HepG2 (cell line): ENCODE data around the gene HSPE1. TPM values are rescaled to one million over a fixed set of nuclear protein-coding genes. Genes with fewer than 3 reads are reported as not detected.
A peak's percentile ranks its signal among the peaks of the same experiment; 100 is the strongest.

ENCODE experiments used
- CBX1 ChIP-seq: IDR thresholded peaks from one replicate; pipeline ENCODE4 v1.6.1; 2016; ENCODE audit warnings: antibody characterized with exemption, low read depth
- CEBPZ ChIP-seq: IDR thresholded peaks from 2 replicates; pipeline ENCODE4 v1.6.1; 2012; ENCODE audit warnings: low read length, improper control_type of control experiment
- DDIT3 ChIP-seq: sonication (generic); formaldehyde crosslinking; IDR thresholded peaks from 2 replicates; pipeline ENCODE4 v1.4.0; 2020; ENCODE audit warnings: mild to moderate bottlenecking, missing genetic modification reagents
- ETS1 ChIP-seq: sonication (generic); formaldehyde crosslinking; IDR thresholded peaks from 2 replicates; pipeline ENCODE4 v1.4.0; 2020; ENCODE audit warnings: missing genetic modification reagents
- TBL1XR1 ChIP-seq: fragments of 150-350 bp; IDR thresholded peaks from 2 replicates; pipeline ENCODE4 v1.6.1; 2014; ENCODE audit warnings: borderline replicate concordance, low read length; ENCODE audit not compliant: partially characterized antibody
- ZBTB1 ChIP-seq: sonication (generic); formaldehyde crosslinking; IDR thresholded peaks from 2 replicates; pipeline ENCODE4 v1.4.0; 2020; ENCODE audit warnings: missing genetic modification reagents, borderline replicate concordance
- ZBTB2 ChIP-seq: sonication (generic); formaldehyde crosslinking; IDR thresholded peaks from 2 replicates; pipeline ENCODE4 v1.8.0; 2022; ENCODE audit warnings: low read depth, missing genetic modification reagents
- ZBTB20 ChIP-seq: sonication (generic); formaldehyde crosslinking; IDR thresholded peaks from 2 replicates; pipeline ENCODE4 v1.8.1; 2023; ENCODE audit warnings: missing genetic modification reagents, low read depth, mild to moderate bottlenecking, borderline replicate concordance
- ZNF138 ChIP-seq: sonication (generic); formaldehyde crosslinking; IDR thresholded peaks from 2 replicates; pipeline ENCODE4 v1.5.0; 2020; ENCODE audit warnings: mild to moderate bottlenecking, low read depth, missing genetic modification reagents
- ZNF142 ChIP-seq: sonication (generic); formaldehyde crosslinking; IDR thresholded peaks from 2 replicates; pipeline ENCODE4 v1.4.0; 2020; ENCODE audit warnings: missing genetic modification reagents
- ZNF17 ChIP-seq: sonication (generic); formaldehyde crosslinking; IDR thresholded peaks from 2 replicates; pipeline ENCODE4 v1.5.0; 2020; ENCODE audit warnings: mild to moderate bottlenecking, missing genetic modification reagents
- ZNF296 ChIP-seq: sonication (generic); formaldehyde crosslinking; conservative IDR thresholded peaks from 2 replicates; pipeline ENCODE4 v1.5.0; 2020; ENCODE audit warnings: mild to moderate bottlenecking, missing genetic modification reagents
- ZNF329 ChIP-seq: sonication (generic); formaldehyde crosslinking; IDR thresholded peaks from 2 replicates; pipeline ENCODE4 v1.9.0; 2021; ENCODE audit warnings: low read depth, mild to moderate bottlenecking, missing genetic modification reagents
- ZNF44 ChIP-seq: sonication (generic); formaldehyde crosslinking; IDR thresholded peaks from 2 replicates; pipeline ENCODE4 v1.5.1; 2020; ENCODE audit warnings: mild to moderate bottlenecking, missing genetic modification reagents
- ZNF547 ChIP-seq: sonication (generic); formaldehyde crosslinking; IDR thresholded peaks from 2 replicates; pipeline ENCODE4 v1.5.1; 2020; ENCODE audit warnings: mild to moderate bottlenecking, missing genetic modification reagents
- ZNF670 ChIP-seq: sonication (generic); formaldehyde crosslinking; IDR thresholded peaks from 2 replicates; pipeline ENCODE4 v1.8.0; 2022; ENCODE audit warnings: mild to moderate bottlenecking, missing genetic modification reagents, borderline replicate concordance
- polyA plus RNA-seq, 8 experiments: library from polyadenylated mRNA; depleted of rRNA in 3 of 8; stranded (reverse) in 7 of 8; unstranded in 1 of 8; fragments of >200 nt; fragmentation: Illumina TruSeq in 4 of 8; extraction: Trizol in 4 of 8; gene quantifications; 2 replicates each; pipeline versions ENCODE4 v1.2.1 to v1.2.3, GENCODE V29; 2011 to 2016; ENCODE audit warnings: low read depth in 4 of 8, missing spikeins in 1 of 8, mixed read lengths in 1 of 8; ENCODE audit not compliant: insufficient read depth in 1 of 8
- total RNA-seq, 5 experiments: library from RNA; depleted of rRNA; stranded (reverse); fragments of >200 nt; fragmentation: Illumina TruSeq; extraction: Trizol; gene quantifications; 2 replicates each; pipeline ENCODE4 v1.2.3, GENCODE V29; 2016; ENCODE audit warnings: low read depth in 1 of 5

The HSPE1 gene
- total and polyA plus RNA-seq, 2 of the 13 experiments (the other 11 are each of a cell fraction or from before 2014, with no cell fraction given) = 244 to 823 TPM

GRCh38 chr2:197453123-197453913 lies 46.9 kb upstream of the HSPE1 start, which contains the start of gene COQ10B (continued):
- TF ChIP-seq ZNF17 (CRISPR knock-in tag) = no peak
- TF ChIP-seq ZBTB1 (CRISPR knock-in tag) = peak; percentile 84; the same call in 1 of the 2 replicates
- no peak for TF ChIP-seq ZNF329 (CRISPR knock-in tag)
- no peak for TF ChIP-seq ZNF296
- TF ChIP-seq DDIT3 (CRISPR knock-in tag) = no peak
- TF ChIP-seq ZNF670 (CRISPR knock-in tag) = no peak
- peak; percentile 76 for TF ChIP-seq ZNF547 (CRISPR knock-in tag)
- TF ChIP-seq ZBTB20 (CRISPR knock-in tag) = no peak; the same call in 1 of the 2 replicates
- peak; percentile 86 for TF ChIP-seq ZNF142 (CRISPR knock-in tag)
- peak; percentile 76 for TF ChIP-seq TBL1XR1
- peak; percentile 19; the same call in 1 of the 2 replicates for TF ChIP-seq ZBTB2 (CRISPR knock-in tag)
- no peak for TF ChIP-seq ETS1 (CRISPR knock-in tag)
- TF ChIP-seq CBX1 = peak; percentile 77
- peak; percentile 81; the same call in 1 of the 2 replicates for TF ChIP-seq ZNF44 (CRISPR knock-in tag)
- no peak for TF ChIP-seq CEBPZ
- no peak for TF ChIP-seq ZNF138 (CRISPR knock-in tag)
